HG02938 (cell line): ENCODE measurements around the gene TRAIP.
"Not testable (repeated sequence)": the region's sequence is repeated elsewhere in the genome, so short reads cannot be mapped to it uniquely, and the experiment has no call there.

Experiments
- ATAC-seq: cut with Tn5 transposase; IDR thresholded peaks from one replicate; pipeline ENCODE4 v1.9.1; 2021; ENCODE audit warnings: mild to moderate bottlenecking, moderate library complexity; ENCODE audit not compliant: unreplicated experiment

TRAIP gene

GRCh38 chr3:49831341-49831740, 25.0 kb downstream of the TRAIP start:
- ATAC-seq: no peak

DNA sequence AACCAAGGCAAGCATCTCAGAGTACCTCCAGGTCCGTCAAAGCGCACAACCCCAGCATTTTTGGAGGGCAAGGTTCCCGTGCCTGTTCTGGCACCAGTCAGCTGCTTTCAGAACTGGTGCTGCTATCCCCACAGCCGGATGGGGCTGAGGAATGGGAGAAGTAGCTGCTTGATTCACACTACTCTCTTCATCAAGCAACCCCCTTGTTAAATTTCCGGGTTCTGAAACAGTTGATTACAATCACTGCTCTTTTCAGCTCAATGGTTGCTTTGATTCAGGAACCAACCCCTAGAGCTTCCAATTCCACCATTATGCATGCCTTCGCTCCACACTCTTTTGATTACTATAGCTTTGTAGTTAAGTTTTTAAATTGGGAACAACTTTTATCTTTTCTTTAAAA, 30.3 kb downstream of the TRAIP start:
- ATAC-seq: no peak

DNA sequence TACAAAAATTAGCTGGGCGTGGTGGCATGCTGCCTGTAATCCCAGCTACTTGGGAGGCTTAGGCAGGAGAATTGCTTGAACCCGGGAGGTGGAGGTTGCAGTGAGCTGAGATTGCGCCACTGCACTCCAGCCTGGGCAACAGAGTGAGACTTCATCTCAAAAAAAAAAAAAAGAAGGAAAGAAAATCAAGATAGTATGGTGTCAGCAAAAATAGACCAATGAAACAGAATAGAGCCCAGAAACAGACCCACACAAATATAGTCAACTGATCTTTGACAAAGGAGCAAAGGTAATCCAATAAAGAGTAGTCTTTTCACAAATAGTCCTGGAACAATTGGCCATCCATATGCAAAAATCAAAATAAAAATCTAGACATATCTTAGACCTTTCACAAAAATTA, 33.2 kb downstream of the TRAIP start:
- not testable (repeated sequence) for ATAC-seq

DNA sequence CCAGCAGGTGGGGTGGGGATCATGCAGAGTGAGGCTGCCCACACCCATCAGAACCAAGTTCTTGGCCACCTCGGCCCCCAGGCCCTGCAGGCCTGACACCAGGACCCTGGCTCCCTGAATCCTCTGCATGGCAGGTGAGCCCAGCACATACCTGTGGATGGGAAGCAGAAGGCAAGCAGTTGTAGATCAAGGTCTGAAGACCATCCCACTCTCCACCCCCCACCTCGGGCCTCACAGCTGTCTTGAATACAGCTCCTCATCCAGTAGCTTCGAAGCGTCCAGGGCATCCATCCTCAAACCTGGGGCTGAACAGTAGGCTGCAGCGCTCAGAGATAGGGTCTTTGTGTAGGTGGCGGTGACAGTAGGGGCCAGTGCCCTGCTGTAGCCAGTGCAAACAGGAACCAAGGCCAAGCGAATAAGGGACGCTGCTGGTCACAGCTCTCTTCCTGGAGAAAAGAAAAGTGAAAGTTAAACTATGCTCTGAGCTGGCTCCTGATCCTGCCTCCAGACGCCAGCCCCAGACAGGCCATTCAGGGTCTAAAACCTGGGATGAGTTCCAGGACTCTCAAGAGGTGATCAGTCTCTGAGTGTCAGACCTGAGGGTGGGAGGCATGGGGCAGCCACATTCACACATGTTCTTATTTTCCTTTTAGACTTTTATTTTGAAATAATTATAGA, 42.7 kb downstream of the TRAIP start, which contains the start of gene UBA7:
Gene UBA7, minus strand, starts transcription at position 457 of the 678 bp plus-strand sequence. Its CDS starts 166 bp downstream, at position 291.
- ATAC-seq: no peak

GRCh38 chr3:49812916-49813496, 43.4 kb downstream of the TRAIP start:
- no peak for ATAC-seq

DNA sequence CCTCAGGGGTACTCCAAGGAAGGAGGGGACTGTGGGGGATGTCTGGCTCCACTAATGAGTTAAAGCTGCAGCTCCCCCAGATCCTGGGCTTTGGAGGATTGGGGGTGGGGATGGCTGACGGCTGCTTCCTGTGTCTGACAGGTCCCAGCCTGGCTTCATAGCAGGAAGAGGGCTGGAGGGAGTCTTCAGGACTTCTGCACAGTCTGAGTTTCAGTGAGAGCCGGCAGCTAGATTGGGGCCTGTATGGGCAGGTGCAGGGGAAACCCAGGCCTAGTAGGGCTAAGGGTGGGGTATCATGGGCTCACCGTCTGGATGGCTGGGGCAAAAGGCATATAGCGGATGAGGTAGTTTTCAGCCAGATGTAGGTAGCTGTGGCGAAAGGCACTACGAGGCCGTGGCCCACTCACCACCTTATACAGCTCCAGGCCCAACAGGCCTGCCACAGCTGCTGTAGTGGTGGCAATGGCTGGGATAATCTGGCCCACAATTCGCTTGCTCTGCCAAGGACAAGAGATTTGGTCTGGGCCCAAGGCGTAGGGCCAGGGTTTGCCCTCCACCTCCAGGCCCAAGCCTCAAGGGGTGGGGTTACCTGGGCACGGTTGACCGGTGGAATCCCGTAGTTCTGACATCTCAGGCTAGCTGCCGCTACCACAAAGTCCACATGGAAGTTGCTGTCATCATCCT, 48.8 kb downstream of the TRAIP start:
- no peak for ATAC-seq

DNA sequence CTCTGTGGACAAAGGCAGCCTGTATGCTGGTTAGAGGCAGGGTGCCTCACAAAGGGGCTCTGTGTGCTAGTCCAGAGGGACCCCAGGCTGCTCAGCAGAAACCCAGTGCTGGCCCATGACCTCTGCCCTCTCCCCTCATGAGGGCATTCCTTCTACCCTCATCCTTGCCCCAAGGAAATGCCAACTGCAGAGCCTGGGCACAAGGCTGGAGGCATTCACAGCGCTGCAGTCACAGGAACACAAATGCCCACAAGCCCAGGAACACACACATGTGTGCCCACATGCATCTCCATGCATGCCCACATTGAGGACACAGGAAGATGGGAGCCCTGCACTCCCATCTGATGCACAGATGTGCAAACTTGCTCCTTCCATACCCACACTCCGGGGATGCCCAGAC, 49.5 kb downstream of the TRAIP start:
- ATAC-seq: no peak

GRCh38 chr3:49805897-49806701, 50.3 kb downstream of the TRAIP start:
- ATAC-seq: no peak

- no peak for ATAC-seq
Observed at GRCh38 chr3:49805367-49805782, 51.0 kb downstream of the TRAIP start.

GRCh38 chr3:49804141-49805041, 52.0 kb downstream of the TRAIP start:
- ATAC-seq: no peak

DNA sequence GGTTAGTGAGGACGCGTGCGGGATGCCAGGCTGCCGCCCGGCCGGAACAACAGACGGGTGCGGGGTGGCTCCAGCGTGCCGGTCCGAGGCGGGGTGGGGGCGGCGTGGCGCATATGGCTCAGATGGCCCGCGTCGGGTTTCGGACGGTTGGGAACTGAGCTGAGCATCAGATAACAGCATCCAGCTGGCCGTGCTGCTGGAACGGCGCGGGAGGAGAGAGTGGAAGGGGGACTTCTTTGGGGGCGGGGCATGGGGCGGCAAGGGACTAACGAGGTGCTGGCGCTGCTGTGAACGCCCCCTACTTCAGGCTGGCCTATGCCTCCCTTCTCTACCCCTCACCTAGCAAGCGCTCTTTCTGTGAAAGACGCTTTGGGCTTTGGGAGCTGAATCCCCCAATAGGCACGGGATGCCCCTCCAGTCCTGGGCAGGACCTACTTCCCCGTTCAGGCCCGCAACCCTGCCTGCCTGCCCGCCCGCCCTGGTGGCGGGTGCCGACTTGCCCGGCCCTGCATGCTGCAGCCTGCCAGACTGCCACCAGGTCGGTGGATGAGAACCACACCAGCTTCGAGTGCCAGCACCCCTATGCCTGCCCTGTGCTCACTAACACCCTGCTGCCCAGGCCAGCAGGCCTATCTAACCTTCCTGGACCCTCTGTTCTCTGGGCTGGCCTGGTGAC, 52.8 kb downstream of the TRAIP start:
- ATAC-seq: peak; percentile 9

DNA sequence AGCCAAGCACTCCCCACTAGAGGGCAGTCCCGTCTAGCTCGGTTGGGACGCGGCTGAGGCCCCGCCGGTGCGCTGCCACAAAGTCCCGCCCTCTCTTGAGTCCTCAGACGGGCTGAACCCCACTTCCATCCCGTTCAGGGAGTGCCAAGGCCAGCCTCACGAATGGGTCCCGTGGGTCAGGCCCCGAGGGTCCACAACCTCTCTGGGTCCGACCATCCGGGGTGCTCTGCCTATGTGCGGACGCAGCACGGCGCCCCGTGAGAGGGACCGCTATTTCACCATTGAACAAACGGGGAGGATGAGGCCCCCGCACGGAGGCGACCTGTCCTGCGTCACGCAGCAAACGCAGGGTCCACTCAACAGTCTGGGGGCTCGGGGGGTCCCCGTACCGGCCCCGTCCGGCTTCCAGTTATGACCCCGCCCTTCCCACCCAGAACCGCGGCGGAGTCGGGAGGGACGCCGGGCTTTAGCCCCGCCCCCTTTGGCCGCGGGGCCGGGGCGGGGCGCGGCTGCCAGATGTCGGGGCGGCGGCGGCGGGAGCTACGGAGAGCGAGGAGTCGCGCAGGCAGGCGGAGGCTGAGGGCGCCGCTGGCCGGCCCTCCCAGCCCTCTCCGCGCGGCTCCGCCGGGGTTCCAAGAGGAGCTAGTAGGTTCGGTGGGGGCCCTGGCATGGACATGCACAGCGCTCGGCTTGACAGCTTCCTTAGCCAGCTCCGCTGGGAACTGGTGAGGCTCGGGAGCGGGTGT, 53.5 kb downstream of the TRAIP start, which contains the start of gene INKA1:
Gene INKA1, plus strand, starts transcription at position 543 of the 746 bp plus-strand sequence. Its CDS starts 132 bp downstream, at position 675.
- peak; percentile 45 for ATAC-seq

DNA sequence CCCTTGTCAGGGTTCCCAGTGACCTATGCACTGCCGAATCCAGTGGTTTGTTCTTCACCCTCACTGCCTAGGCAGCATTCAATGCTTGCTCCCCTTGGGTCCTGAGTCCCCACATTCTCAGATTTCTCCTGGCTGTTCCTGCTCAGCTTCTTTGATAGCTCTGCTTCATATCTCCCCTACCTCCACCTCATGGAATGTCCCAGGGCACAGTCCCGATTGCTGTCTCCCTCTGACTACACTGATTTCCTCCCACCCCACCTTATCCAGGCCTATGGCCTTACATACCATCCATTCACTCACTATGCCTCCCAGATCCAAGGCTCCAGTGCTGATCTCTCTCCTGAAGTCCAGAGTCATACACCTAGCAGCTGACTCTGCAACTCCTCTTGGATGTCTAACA, 55.2 kb downstream of the TRAIP start:
- ATAC-seq: no peak

- ATAC-seq: no peak
Observed at GRCh38 chr3:49799761-49800160, 56.6 kb downstream of the TRAIP start, which contains the start of gene CDHR4. Gene CDHR4 (minus strand): TSS chr3:49799873. CDS start chr3:49799812, 61 bp downstream.

DNA sequence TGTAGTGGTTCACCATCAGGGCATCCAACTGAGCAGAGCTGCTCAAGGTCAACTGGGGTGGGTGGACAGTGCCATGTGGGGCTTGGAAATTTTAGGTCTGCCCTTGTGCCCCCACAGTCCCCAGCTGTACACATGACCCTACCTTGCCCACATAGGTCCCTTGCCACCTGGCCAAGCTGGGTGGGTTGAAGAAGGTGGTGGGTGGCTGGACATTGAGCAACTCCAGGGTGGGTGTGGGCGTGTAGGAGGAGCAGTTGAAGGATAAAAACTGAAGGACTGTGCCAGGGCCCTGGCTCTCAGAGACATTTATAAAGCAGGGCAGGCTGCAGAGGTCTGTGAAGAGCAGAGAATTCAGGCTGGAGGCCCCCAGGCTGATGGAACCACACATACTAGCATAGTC, 57.3 kb downstream of the TRAIP start:
- ATAC-seq: no peak

- no peak for ATAC-seq
Observed at GRCh38 chr3:49794926-49795905, 61.1 kb downstream of the TRAIP start.

DNA sequence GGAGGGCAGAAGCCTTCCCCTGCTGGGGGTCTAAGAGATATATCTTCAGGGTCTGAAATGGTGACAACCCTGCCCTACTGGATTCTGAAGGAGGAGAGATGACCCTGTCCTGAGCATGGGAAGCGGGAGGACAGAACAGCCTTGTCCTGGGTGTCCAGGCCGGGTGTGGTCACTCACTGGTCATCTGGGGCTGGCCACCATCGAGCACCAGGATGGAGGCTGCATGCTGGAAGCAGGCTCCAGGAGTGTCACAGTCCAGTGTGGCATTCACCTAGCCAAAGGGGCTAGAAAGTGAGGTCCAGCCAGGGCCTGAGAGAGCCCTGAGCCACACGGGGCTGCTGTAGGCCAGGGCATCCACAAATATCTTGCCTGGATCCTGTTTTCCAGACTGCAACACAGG, 61.9 kb downstream of the TRAIP start:
- ATAC-seq: no peak
